GM21619 (cell line): ENCODE measurements around the gene RTF1.

Experiments
- ATAC-seq: cut with Tn5 transposase; IDR thresholded peaks from one replicate; pipeline ENCODE4 v1.9.1; 2021; ENCODE audit not compliant: unreplicated experiment

The RTF1 gene

DNA sequence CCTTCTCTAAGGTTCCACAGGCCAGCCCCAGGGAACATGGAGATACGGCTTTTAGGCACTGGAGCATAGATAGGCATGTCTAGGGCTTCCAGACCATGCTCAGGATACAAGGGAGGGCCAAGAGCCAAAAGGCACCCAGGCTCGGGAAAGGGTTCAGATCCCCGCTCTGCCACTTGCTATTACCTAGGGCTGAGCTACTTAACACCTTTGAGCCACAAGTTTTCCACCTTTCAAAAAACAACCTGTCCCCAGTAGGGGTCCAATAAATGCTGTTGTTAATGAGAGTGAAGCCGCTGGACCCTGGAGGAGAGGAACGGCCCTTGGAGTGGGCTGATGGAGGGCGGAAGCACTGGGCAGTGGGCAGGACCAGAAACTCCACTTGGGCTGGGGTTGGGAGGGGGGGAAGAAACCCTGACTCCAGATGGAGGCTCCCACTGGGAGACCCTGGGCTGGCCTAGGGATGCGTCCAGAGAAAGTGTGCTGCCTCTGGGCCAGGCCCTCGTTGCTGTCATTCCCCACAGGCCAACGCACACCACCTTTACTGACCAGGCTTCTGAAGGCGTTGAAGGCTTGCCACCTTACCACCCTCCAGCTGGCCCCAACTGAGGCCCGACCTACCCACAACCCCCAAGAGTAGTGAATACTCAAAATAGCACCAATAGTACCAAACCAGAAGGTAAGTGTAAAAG, 68.2 kb downstream of the RTF1 start:
- no peak for ATAC-seq

DNA sequence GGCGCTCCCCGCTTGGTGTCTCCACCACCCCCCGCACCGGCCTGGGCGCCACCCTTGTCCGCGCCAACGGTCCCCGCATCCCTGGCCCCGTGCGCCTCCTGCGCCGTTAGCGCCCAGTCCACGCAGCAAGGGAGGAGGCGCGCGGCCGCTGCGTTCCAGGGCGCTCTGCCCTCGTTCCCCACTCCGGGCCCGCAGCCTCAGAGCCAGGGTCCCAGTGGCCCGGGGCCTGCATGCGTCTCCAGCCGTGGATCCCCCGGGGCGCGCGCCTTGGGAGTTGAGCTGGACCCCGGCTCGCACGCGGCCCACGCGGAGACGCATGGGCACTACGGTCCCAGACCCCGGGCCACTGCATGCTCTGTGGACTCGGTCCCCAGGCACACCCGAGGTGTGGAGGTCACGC, 69.4 kb downstream of the RTF1 start:
- ATAC-seq = no peak

DNA sequence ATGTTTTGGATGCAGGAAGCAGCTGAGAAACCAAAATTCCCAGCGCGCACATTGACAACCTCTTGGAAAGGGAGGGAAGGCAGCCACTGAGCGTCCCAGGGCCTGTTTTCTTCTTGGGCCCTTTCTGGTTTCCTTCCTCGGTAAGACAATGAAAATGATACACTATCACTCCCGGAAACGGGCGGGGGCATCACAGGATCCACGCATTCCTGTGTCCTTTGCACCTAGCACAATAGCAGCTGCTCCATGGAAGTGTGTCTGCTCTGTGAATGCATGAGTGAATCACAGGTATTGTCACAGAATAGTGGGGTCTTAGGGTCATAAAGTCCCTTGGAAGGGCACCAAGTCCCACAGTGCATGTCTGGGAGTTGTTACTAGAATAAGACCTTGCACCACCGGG, 70.5 kb downstream of the RTF1 start:
- ATAC-seq = no peak

DNA sequence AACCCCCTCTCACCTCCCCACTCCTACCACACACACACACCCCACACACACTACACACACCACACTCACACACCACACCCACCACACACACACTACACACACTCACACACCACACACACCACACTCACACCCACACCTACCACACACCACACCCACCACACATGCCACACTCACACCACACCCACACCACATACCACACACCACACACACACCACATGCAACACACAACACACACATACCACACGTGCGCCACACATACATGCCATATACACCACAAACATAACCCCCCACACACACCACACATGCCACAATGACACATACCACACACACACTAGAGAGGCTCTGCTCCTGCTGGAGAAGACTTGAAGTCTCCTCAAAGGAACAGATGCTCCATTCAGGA, 70.9 kb downstream of the RTF1 start:
- ATAC-seq = no peak

DNA sequence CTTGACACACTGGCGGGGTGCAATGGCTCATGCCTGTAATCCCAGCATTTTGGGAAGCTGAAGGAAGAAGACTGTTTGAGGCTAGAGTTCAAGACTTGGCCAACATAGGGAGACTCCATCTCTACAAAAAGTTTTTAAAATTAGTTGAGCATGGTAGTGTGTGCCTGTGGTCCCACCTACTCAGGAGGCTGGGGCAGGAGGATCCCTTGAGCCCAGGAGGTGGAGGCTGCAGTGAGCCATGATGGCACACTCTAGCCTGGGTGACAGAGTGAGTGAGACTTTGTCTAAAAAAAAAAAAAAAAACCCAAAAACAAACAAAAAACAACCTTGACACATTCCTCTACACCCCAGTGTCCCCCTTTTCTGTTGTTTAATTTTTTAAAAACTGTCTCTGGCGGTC, 72.7 kb downstream of the RTF1 start:
- ATAC-seq = no peak

DNA sequence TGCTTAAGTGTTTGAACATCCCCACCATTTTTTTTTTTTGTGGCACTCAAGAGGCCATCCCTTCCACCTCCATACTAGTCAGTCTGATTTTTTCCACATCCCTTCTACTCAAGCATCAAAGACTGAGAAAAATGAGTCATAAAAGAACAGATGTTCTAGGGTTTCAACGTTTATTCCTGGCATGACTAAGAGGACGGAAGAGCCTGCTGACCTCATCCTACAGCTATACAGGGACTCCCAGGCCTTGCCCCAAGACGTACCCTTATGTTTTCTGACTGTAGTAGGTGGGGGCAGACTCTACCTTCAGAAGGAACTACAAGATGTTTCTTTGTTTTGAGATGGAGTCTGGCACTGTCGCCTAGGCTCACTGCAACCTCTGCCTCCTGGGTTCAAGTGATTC, 73.5 kb downstream of the RTF1 start:
- no peak for ATAC-seq

DNA sequence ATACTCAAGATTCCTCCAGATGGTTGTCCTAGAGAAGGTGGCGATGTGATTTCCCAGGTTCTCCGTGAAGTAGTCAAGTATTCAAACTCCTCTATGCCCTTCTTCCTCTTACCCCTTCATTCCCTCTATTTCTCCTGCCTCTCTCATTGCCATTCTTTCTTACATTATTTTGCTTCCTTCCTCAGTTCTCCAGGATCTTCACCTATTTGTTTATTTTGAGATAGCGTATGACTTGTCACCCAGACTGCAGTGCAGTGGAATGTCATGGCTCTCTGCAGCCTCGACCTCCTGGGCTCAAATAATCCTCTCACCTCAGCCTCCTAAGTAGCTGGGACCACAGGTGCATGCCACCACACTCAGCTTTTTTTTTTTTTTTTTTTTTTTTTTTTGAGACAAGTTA, 75.0 kb downstream of the RTF1 start:
- no peak for ATAC-seq

DNA sequence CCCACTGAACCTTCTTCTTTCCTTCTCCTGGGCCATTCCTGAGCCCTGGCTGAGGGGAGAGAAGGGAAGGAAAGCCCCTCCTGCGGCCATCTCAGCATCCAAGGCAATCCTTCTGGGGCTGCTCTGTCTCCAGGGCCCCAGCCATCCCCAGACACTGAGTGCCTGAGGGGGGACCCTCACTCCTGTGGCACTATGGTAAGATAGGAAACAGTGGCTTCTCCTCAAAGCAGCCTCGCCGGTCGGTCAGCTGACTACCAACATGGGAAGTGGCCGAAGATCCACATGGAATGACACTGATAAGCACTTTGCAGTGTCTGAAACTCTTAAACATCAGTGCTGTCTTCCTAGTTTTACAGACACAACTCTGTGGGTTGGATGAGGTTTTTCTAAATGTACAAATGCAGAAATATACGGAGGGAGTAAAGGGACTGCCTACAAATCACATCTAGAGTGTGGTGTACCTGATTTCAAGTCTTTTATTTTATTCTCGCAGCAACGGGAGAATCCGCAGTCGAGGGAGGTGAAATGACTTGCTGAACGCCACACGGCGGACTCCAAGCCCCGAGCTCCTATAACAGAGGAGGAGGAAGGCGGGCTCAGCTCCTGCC, 75.8 kb downstream of the RTF1 start:
- ATAC-seq = no peak

DNA sequence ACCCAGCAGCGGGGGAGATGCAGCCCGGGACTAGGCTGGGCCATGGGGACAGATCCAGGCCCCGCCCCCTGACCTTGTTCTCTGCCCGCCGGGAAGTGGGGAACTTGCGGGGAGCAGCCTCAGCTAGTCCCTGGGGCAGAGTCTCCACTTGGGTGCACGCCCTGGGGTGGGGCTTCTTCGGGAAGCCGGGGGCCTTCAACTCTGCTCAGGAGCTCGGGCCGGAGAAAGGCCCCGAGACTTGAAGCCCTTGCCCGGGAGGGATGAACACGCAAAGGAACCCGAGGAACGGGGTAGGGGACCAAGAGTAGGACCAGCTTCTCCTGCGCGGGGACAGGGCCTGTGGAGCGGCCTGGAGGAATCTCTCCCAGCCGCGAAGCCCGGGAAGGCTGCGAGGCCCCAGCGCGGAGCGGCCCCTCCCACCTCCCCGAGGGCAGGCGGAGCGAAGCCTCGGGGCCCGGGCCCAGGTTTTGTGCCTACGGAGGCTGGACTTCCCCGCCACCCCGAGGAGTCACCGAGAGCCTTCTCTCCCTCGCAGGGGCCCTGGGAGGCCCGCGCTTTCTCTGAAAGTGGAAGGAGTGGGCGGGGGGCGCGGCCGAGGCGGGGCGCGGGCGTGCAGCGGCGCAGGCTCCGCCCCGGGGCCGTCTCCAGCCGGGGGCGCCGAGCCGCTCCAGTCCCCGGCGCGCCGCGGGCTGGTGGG, 76.5 kb downstream of the RTF1 start, which contains the start of gene ITPKA:
Gene ITPKA (plus strand): TSS at position 670 of the 697 bp plus-strand sequence. CDS start 54 bp downstream, outside the sequence.
- ATAC-seq = peak; percentile 62

DNA sequence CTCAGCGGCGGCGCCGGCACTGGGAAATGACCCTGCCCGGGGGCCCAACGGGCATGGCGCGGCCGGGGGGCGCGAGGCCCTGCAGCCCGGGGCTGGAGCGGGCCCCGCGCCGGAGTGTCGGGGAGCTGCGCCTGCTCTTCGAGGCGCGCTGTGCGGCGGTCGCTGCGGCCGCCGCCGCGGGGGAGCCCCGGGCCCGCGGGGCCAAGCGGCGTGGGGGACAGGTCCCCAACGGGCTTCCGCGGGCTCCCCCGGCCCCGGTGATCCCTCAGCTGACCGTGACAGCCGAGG, 77.0 kb downstream of the RTF1 start:
- ATAC-seq = no peak

DNA sequence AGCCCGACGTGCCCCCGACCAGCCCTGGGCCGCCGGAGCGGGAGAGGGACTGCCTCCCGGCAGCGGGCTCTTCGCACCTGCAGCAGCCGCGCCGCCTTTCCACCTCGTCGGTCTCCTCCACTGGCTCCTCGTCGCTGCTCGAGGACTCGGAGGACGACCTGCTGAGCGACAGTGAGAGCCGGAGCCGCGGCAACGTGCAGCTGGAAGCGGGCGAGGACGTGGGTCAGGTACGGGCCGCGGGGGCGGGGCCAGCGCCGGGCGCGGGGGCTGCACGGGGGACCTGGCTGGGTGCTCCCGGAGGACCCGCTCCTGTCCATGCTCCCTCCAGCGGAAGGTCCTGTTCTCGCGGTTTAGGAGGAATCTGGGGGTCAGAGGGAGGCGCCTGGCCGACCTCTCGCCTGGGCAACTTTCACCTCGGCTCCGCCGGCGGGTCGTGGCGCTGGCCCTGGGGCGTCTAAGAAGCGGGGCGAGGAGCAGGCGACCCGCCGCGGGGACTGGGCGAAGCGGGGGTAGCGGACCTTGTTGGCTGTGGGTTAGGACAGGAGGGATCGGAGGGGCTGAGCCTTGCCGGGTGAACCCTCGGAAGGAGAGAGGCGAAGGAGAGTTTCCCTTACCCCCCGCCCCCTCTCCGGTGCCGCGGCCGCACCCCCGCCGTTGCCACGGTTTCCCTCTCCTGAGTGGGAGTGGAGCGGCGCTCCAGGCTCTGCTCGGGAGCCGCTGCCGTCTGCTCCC, 77.5 kb downstream of the RTF1 start:
- ATAC-seq = no peak

DNA sequence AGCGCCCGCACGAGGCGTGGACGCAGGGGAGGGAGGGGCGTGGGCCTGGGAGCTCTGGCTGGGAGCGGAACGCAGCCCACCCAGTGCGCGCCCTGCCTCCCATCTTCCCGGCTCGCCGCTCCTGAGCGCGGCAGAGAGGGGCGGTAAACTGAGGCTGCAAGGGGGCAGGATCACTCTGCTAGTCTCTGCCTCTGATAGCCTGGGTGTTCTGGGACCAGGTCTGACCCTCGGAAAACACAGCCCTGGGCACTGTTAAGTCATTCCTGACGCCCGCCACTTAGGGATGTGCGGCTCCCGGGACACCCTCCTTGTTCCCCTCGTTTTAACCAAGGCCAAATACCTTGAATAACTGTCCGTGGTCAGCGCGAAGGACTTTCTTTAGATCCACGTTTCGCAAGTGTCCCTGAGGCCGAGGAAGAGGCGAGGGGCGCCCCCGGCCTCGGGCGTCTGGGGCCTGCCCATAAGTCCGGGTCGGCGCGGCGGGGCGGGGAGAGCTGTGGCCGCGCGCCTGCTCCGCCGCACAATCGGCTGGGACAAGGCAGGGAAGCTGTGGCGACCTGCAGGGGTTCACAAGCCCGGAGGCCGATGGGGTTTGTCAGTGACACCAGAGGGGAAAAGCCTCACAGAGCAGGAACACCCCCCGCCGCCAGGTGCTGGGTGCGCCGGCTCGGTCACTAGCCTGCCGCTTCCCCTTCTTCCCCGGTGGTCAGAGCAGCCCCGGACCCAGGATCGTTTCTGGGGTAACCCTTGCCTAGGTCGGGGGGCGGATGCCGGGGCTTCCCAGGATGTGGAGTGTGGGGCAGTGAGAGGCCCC, 78.2 kb downstream of the RTF1 start:
- ATAC-seq = no peak

DNA sequence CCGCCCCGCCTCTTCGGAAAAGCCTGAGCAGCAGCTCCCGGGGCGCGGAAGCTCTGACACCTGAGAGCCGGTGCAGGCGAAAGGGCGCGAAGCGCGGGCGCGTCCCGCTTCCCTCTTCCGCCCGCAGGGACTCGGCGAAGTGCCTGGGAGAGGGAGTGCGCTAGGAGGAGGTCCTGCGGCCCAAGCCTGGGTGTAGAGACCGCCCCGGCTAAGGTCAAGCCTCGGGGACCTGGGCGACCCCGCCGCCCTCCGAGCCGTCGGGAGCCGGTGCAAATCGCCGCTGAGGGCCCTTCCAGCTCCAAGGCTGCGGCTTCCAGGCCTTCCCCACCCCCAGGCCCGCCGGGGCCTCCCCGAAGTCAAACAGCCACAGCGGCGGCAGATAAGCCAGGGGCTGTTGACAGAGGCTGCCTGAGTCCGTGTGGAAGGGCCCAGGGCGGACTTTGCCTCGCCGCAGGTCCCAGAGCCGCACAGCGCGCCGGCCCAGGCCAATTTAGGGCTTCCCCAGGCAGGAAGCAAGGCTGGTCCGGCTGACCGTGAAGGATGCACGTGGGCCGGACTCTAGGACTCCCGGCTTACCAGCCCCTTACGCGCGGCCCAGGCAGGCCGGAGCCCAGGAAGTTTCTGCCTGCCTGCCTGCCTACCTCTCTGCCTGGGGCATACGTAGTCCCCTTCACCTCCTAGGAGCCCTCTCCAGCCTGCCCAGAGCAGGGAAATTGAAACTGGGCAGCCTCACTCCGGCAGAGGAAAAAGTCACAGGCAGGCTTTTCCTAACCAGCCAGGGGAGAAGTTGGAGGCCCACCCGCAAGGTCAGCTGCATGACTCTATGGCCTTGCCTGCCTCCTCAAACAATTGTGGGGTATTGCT, 79.1 kb downstream of the RTF1 start:
- ATAC-seq = no peak

DNA sequence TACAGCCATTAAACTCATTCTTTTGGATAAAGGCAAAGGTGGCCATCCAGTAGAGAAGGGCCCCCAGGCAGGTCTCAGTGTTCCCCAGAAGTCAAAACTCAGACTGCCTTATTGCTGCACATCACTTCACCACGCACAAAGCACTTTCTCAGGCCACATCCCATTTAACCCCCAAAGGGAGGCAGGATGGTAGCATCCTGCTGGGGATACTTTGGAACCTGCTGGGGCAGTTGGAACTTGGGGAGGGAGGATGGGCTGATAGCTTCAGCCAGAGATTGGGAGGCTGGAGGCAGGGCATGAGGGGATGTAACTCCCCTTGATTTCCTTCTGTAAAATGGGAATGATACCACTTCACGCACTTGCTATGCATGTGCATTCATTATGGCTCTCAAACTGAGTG, 81.8 kb downstream of the RTF1 start:
- ATAC-seq = no peak

DNA sequence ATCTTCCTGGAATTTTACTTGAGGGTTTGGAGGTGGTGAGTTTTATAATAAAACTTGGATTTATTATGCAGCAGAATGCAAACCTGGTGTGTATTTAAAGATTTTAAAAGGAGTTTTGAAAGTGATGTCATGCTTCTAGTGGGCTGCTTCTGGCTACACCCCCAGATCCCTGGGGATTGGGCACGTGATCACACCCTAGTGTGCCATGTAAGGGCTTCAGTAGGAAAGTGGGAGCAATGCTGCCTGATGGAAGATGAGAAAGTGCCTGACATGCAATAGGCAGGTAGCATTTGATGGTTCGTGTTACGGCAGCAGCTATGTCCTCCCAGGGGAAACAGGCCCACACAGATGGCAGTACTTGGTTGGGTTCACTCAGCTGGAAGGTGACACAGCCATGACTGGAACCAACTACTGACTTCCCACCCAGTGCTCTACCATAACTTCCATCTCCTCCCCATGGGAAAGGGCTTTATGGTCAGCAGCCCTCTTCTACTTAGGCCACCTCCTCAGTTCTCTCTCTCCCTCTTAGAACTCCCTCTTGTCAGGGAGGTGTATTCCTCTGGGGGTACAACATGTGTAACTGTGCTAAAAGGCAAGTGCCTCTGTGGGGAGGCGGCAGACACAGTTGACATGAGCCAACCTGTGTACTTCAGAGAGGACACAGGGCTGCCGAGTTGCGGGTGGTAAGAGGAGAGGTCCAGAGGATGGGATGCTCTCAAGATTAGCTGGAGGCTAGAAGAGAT, 82.4 kb downstream of the RTF1 start:
- no peak for ATAC-seq

DNA sequence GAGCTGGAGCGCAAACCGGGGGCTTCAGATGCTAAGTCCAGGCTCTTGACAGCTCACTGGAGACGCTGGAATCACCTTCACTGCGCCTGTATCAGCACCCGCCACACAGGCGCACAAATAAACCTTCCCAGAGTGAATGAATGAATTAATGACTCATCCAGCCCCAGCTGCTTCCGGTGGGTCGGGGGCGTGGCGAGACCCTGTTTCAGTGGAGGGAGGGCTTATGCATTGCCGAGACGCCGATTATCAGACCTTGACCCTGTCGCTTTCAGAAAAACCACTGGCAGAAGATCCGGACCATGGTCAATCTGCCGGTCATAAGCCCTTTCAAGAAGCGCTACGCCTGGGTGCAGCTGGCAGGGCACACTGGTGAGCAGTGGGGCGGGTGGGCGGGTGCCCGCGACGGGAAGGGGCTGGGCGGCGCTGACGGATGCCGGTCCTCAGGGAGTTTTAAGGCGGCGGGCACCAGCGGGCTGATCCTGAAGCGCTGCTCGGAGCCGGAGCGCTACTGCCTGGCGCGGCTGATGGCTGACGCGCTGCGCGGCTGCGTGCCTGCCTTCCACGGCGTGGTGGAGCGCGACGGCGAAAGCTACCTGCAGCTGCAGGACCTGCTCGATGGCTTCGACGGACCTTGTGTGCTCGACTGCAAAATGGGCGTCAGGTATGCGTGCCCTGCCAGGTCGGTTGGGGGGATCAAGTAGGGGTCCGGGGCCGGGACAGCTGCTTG, 84.5 kb downstream of the RTF1 start:
- ATAC-seq = no peak

DNA sequence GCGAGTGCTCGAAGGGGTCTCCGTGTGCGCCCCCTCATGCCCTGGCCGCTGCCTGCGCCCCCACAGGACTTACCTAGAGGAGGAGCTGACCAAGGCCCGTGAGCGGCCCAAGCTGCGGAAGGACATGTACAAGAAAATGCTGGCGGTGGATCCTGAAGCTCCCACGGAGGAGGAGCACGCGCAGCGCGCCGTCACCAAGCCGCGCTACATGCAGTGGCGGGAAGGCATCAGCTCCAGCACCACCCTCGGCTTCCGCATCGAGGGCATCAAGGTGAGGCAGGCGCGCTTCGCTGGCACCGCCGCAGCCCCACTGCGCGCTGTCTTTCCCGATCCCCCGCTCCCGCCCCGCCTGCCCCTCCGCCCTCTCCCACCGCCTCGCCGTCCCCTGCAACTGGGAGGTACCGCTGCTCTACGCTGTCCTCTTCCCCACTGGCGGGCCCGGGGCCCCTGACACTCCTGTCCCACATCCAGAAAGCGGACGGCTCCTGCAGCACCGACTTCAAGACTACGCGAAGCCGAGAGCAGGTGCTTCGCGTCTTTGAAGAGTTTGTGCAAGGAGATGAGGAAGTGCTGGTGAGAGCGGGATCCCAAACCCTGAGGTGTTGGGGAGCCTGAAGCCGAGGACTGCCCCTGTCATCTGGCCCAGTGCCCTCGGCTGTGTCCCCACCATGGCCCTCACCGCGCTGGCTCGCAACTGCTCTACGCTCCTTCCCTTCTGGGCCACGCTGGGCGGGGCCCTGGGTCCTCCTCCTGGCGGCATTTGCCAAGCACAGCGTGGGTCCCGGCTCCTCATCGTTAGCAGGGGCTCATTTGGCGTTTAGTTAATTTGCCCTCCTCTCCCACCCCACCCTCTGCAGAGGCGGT, 85.3 kb downstream of the RTF1 start:
- ATAC-seq = no peak
